GM12891 (cell line): ENCODE measurements around the gene NDUFA6.

ENCODE experiments used
- POLR2A ChIP-seq: IDR thresholded peaks from 2 replicates; pipeline ENCODE4 v1.6.1; 2011; ENCODE audit warnings: low read depth, low read length, control low read depth
- SPI1 ChIP-seq: IDR thresholded peaks from 2 replicates; pipeline ENCODE4 v1.6.1; 2011; ENCODE audit warnings: low read depth, low read length, control low read depth
- TAF1 ChIP-seq: IDR thresholded peaks from 2 replicates; pipeline ENCODE4 v1.6.1; 2011; ENCODE audit warnings: low read depth, low read length, control low read depth

GRCh38 chr22:42108848-42109247 is 18.3 kb upstream of the NDUFA6 start:
- TF ChIP-seq SPI1 (no peak), TAF1 (no peak), POLR2A (no peak)
